Measurements from ENCODE around the gene DGKD.

- no peak for TF ChIP-seq POLR2A (IDR thresholded peaks at IDR 0.05; ENCODE audit: low read depth, low read length)
- TF ChIP-seq ZBTB33 (IDR thresholded peaks at IDR 0.05) = no peak
- no peak for TF ChIP-seq JUND (IDR thresholded peaks at IDR 0.05; ENCODE audit: low read depth, low read length)
- TF ChIP-seq CTCF (IDR thresholded peaks at IDR 0.05 in 2 of 3, conservative IDR thresholded peaks at IDR 0.05 in 1 of 3; ENCODE audit: control insufficient read depth in 2 of 3, extremely low read depth in 1 of 3, insufficient read depth in 1 of 3, low read depth in 3 of 3, low read length in 3 of 3) = no peak
- no peak for TF ChIP-seq ATF2 (IDR thresholded peaks at IDR 0.05; ENCODE audit: low read length)
- TF ChIP-seq EGR1 (IDR thresholded peaks at IDR 0.05; ENCODE audit: borderline replicate concordance in 1 of 2, low read depth in 2 of 2, low read length in 2 of 2) = no peak
- TF ChIP-seq EZH2 (IDR thresholded peaks at IDR 0.05; ENCODE audit: borderline replicate concordance, control insufficient read depth, low read depth, low read length) = no peak
- TF ChIP-seq NFXL1 (IDR thresholded peaks at IDR 0.05; ENCODE audit: borderline replicate concordance) = no peak
- no peak for TF ChIP-seq RBBP5 (conservative IDR thresholded peaks at IDR 0.05)
Measured at GRCh38 chr2:233422649-233423551, 68.6 kb downstream of the DGKD start.
